ENCODE measurements around the gene ITPR1.

The ITPR1 gene

GRCh38 chr3:4460334-4460733, 32.8 kb upstream of the ITPR1 start:
- Histone ChIP-seq H3K79me2 (ENCODE audit: insufficient read depth, low read length) (no peaks in the 10 kb centered on the region), H3K27me3 (ENCODE audit: insufficient read depth, low read length) (no peaks in the 10 kb centered on the region), H3K9me3 (ENCODE audit: low read length) (no peaks in the 10 kb centered on the region), H3K4me2 (ENCODE audit: low read length) (no peak overlapping the region), H2AFZ (ENCODE audit: low read length) (no peak overlapping the region), H3K4me3 (ENCODE audit: low read depth, low read length, poor library complexity, severe bottlenecking) (no peak overlapping the region), H3F3A (ENCODE audit: insufficient read depth, low read length) (no peaks in the 10 kb centered on the region), H4K20me1 (ENCODE audit: insufficient read depth, low read length) (no peaks in the 10 kb centered on the region), H3K9me2 (ENCODE audit: low read depth, low read length) (no peaks in the 10 kb centered on the region), H3K9ac (ENCODE audit: low read length) (no peak overlapping the region), H3K36me3 (ENCODE audit: insufficient read depth, low read length) (no peaks in the 10 kb centered on the region), H3K27ac (ENCODE audit: low read depth, low read length, poor library complexity, severe bottlenecking) (no peak overlapping the region), H3K4me1 (ENCODE audit: insufficient read depth, low read length, severe bottlenecking) (no peaks in the 10 kb centered on the region)
- no peak for TF ChIP-seq EZH2 (IDR thresholded peaks at IDR 0.05; ENCODE audit: borderline replicate concordance, low read length)

- Histone ChIP-seq H3F3A (ENCODE audit: insufficient read depth, low read length) (no peaks in the 10 kb centered on the region), H3K27ac (ENCODE audit: low read depth, low read length, poor library complexity, severe bottlenecking) (no peak overlapping the region), H2AFZ (ENCODE audit: low read length) (no peak overlapping the region), H3K36me3 (ENCODE audit: insufficient read depth, low read length) (no peaks in the 10 kb centered on the region), H3K9me3 (ENCODE audit: low read length) (no peaks in the 10 kb centered on the region), H3K79me2 (ENCODE audit: insufficient read depth, low read length) (no peaks in the 10 kb centered on the region), H4K20me1 (ENCODE audit: insufficient read depth, low read length) (no peaks in the 10 kb centered on the region), H3K4me3 (ENCODE audit: low read depth, low read length, poor library complexity, severe bottlenecking) (no peak overlapping the region), H3K27me3 (ENCODE audit: insufficient read depth, low read length) (no peaks in the 10 kb centered on the region), H3K4me1 (ENCODE audit: insufficient read depth, low read length, severe bottlenecking) (peaks cover 6% of the 10 kb centered on the region), H3K4me2 (ENCODE audit: low read length) (no peak overlapping the region), H3K9ac (ENCODE audit: low read length) (no peak overlapping the region), H3K9me2 (ENCODE audit: low read depth, low read length) (no peaks in the 10 kb centered on the region)
- TF ChIP-seq CTCF (IDR thresholded peaks at IDR 0.05; ENCODE audit: low read length) (no peak), EZH2 (IDR thresholded peaks at IDR 0.05; ENCODE audit: borderline replicate concordance, low read length) (no peak)
These were observed 31.6 kb upstream of the ITPR1 start for GRCh38 chr3:4461468-4462090.

GRCh38 chr3:4462369-4463040, 30.6 kb upstream of the ITPR1 start:
- no peak overlapping the region for H3K27ac ChIP-seq (ENCODE audit: low read depth, low read length, poor library complexity, severe bottlenecking)

More at GRCh38 chr3:4462369-4463040, 30.6 kb upstream of the ITPR1 start:
- H3K27me3 ChIP-seq (ENCODE audit: insufficient read depth, low read length): no peaks in the 10 kb centered on the region
- H3K36me3 ChIP-seq (ENCODE audit: insufficient read depth, low read length): no peaks in the 10 kb centered on the region
- H3K9me3 ChIP-seq (ENCODE audit: low read length): no peaks in the 10 kb centered on the region
- no peaks in the 10 kb centered on the region for H3F3A ChIP-seq (ENCODE audit: insufficient read depth, low read length)
- H3K4me1 ChIP-seq (ENCODE audit: insufficient read depth, low read length, severe bottlenecking): peaks cover 11% of the 10 kb centered on the region
- H3K79me2 ChIP-seq (ENCODE audit: insufficient read depth, low read length): no peaks in the 10 kb centered on the region
- H3K9me2 ChIP-seq (ENCODE audit: low read depth, low read length): no peaks in the 10 kb centered on the region
- H3K4me3 ChIP-seq (ENCODE audit: low read depth, low read length, poor library complexity, severe bottlenecking): no peak overlapping the region
- no peaks in the 10 kb centered on the region for H4K20me1 ChIP-seq (ENCODE audit: insufficient read depth, low read length)
- no peak overlapping the region for H2AFZ ChIP-seq (ENCODE audit: low read length)
- TF ChIP-seq CTCF (IDR thresholded peaks at IDR 0.05; ENCODE audit: low read length) (no peak), EZH2 (IDR thresholded peaks at IDR 0.05; ENCODE audit: borderline replicate concordance, low read length) (no peak)
- no peak overlapping the region for H3K9ac ChIP-seq (ENCODE audit: low read length)
- no peak overlapping the region for H3K4me2 ChIP-seq (ENCODE audit: low read length)
